Glutamatergic neuron (in vitro differentiated cells): ENCODE measurements around the gene ZNF195. TPM values are rescaled to one million over a fixed set of nuclear protein-coding genes. Genes with fewer than 3 reads are reported as not detected.

Experiments used
- total RNA-seq: library from RNA; stranded (reverse); fragmentation: NEBNext Ultra II Directional; extraction: Animal tissue kit (Norgen Biotek cat#: 25700); gene quantifications from one replicate; pipeline ENCODE4 v1.2.1, GENCODE V29; 2021; ENCODE audit not compliant: unreplicated experiment

Gene ZNF195
- total RNA-seq, 1 donor from 2014 or later = 140 TPM

Other genes starting within 250 kb of the ZNF195 start
- gene OSBPL5, start 213.8 kb downstream of the ZNF195 start, total RNA-seq = 115 TPM
- not detected for gene MRGPRG, start 160.3 kb downstream of the ZNF195 start, total RNA-seq
- gene MRGPRE, start 146.7 kb downstream of the ZNF195 start, total RNA-seq = 1.0 TPM